Psoas muscle (tissue), 8 donors: ENCODE measurements around the gene KRT75. TPM values are rescaled to one million over a fixed set of nuclear protein-coding genes. Genes with fewer than 3 reads are reported as not detected.

Experiments used
- ATAC-seq, 4 donors: fragments of 200-7000 bp; cut with Tn5 transposase; one replicate each; pipeline ENCODE4 v1.9.1; 2020; ENCODE audit warnings: moderate library complexity in 3 of 4, mild to moderate bottlenecking in 2 of 4
- DNase-seq, 2 donors: peaks; one replicate each; pipeline ENCODE4 v3.0.0-alpha.2; 2020
- H3K27ac ChIP-seq: fragments of 200-600 bp; one replicate; pipeline ENCODE4 v1.8.0; 2022
- H3K27me3 ChIP-seq, 3 donors: fragments of 200-600 bp in 1 of 3; one replicate each; pipeline versions ENCODE4 v1.6.1 to v1.8.0; 2013 to 2022; ENCODE audit warnings: low read length in 2 of 3, mild to moderate bottlenecking in 2 of 3, moderate library complexity in 1 of 3; ENCODE audit not compliant: insufficient read depth in 3 of 3
- H3K36me3 ChIP-seq, 2 donors: fragments of 200-600 bp in 1 of 2; one replicate each; pipeline versions ENCODE4 v1.6.1 to v1.8.0; 2013 to 2022; ENCODE audit warnings: low read depth in 1 of 2, mild to moderate bottlenecking in 1 of 2, moderate library complexity in 1 of 2; ENCODE audit not compliant: insufficient read depth in 1 of 2
- H3K4me1 ChIP-seq: fragments of 200-600 bp; one replicate; pipeline ENCODE4 v1.8.0; 2022
- H3K4me3 ChIP-seq: fragments of 200-600 bp; one replicate; pipeline ENCODE4 v1.8.0; 2022; ENCODE audit warnings: mild to moderate bottlenecking
- H3K9me3 ChIP-seq: fragments of 200-600 bp; one replicate; pipeline ENCODE4 v1.8.0; 2022
- CTCF ChIP-seq: fragments of 200-600 bp; IDR thresholded peaks from one replicate; pipeline ENCODE4 v1.8.0; 2022; ENCODE audit warnings: antibody characterized with exemption
- WGBS, 3 donors: extraction: QIAGEN DNeasy Blood & Tissue Kit; methylation state at CpG; one replicate each; pipeline versions ENCODE4 v1.1.6 to v1.1.7; 2013; 5-methylcytosine and 5-hydroxymethylcytosine counted together
- intact Hi-C, 2 donors: fragments of 100-400 bp; cut with DNase I; formaldehyde crosslinking; loops; one replicate each; pipeline versions ENCODE4 v1.11.0 to v1.14.2; 2022
- polyA plus RNA-seq, 3 donors: library from polyadenylated mRNA; stranded (reverse); fragments of 200-250 nt; gene quantifications; one replicate each; pipeline ENCODE4 v1.2.3, GENCODE V29; 2013
- total RNA-seq, 4 donors: library from RNA; stranded (reverse); fragmentation: NEBNext Ultra II Directional in 2 of 4; extraction: Animal tissue kit (Norgen Biotek cat#: 25700) in 2 of 4; gene quantifications; one replicate each; pipeline versions ENCODE4 v1.2.1 to v1.2.4, GENCODE V29; 2021 to 2023
- donor health status: healthy with polysubstance abuse.
- donor health status: DM: no; HTN: no; CAD: no; lungs with moderate emphysema.
- donor health status: Bipolar disorder and iron deficiency.
- donor health status: healthy.
- donor health status: DM: yes; HTN: yes; CAD: no.
- donor health status: DM: no; HTN: no; CAD: no.
- donor health status: DM: no; HTN: no; CAD: no.
- donor health status: DM: yes; HTN: yes; CAD: no.

The KRT75 gene
- total and polyA plus RNA-seq, 7 donors = not detected

- ATAC-seq = no peak
- H3K9me3 ChIP-seq = no peaks in the 10 kb centered on the region
- H3K4me1 ChIP-seq = no peaks in the 10 kb centered on the region
- no peak overlapping the region for H3K4me3 ChIP-seq
- intact Hi-C loops = no loop called here
- H3K36me3 ChIP-seq = no peaks in the 10 kb centered on the region
- no peak overlapping the region for H3K27ac ChIP-seq
- peaks cover 0 to 36% (median 0%) of the 10 kb centered on the region in 3 donors for H3K27me3 ChIP-seq
- TF ChIP-seq CTCF = no peak
- 79 to 83% (median 80%) methylated on average over 8 of the region's 8 CpGs for WGBS, 3 donors
- DNase-seq = no peak
Observed at GRCh38 chr12:52438305-52439301, 4.4 kb upstream of the KRT75 start.

GRCh38 chr12:52437508-52437907 is 3.3 kb upstream of the KRT75 start:
- H3K4me1 ChIP-seq = no peaks in the 10 kb centered on the region
- H3K9me3 ChIP-seq = no peaks in the 10 kb centered on the region
- intact Hi-C loops = no loop called here
- H3K36me3 ChIP-seq = no peaks in the 10 kb centered on the region
- H3K4me3 ChIP-seq = no peak overlapping the region
- H3K27me3 ChIP-seq = peaks cover 0 to 41% (median 0%) of the 10 kb centered on the region in 3 donors
- TF ChIP-seq CTCF = no peak
- no peak overlapping the region for H3K27ac ChIP-seq
- 66 to 68% (median 67%) methylated on average over 9 of the region's 9 CpGs for WGBS, 3 donors
- ATAC-seq (no peak), DNase-seq (no peak)

GRCh38 chr12:52436828-52437474 is 2.8 kb upstream of the KRT75 start:
- DNase-seq (no peak), ATAC-seq (no peak)
- Histone ChIP-seq H3K4me3 (no peak overlapping the region), H3K9me3 (no peaks in the 10 kb centered on the region), H3K27me3 (peaks cover 0 to 35% (median 0%) of the 10 kb centered on the region in 3 donors), H3K36me3 (no peaks in the 10 kb centered on the region), H3K4me1 (no peaks in the 10 kb centered on the region), H3K27ac (no peak overlapping the region)
- intact Hi-C loops = no loop called here
- WGBS, 3 donors = 71 to 79% (median 74%) methylated on average over 9 of the region's 9 CpGs
- TF ChIP-seq CTCF = no peak

- TF ChIP-seq CTCF = no peak
- ATAC-seq = no peak
- Histone ChIP-seq H3K4me3 (no peak overlapping the region), H3K27ac (no peak overlapping the region), H3K27me3 (peaks cover 0 to 30% (median 0%) of the 10 kb centered on the region in 3 donors), H3K9me3 (no peaks in the 10 kb centered on the region), H3K36me3 (no peaks in the 10 kb centered on the region), H3K4me1 (no peaks in the 10 kb centered on the region)
- WGBS, 3 donors = 39 to 50% (median 39%) methylated on average over 9 of the region's 9 CpGs
- no peak for DNase-seq
- intact Hi-C loops = no loop called here
Observed at GRCh38 chr12:52436000-52436827, 2.0 kb upstream of the KRT75 start.
